ENCODE results near the gene UGDH. TPM values are rescaled to one million over a fixed set of nuclear protein-coding genes. Genes with fewer than 3 reads are reported as not detected.

The UGDH gene
- total and polyA plus RNA-seq, 5 donors, result 5.1 to 33.1 (median 21.3) TPM

GRCh38 chr4:39529534-39529933 lies 2.3 kb upstream of the UGDH start:
- DNase-seq, result no peak
- intact Hi-C loops (cut with DNase I), result loop anchor here in 3 of 4 donors (5.0 to 10.0 kb wide), 4 partner anchors 105 to 445 kb away; partner anchors contain the start of genes SMIM14 (in 2 of the 3) and PDS5A (in 1 of the 3)
- Histone ChIP-seq H3K27ac (ENCODE audit: low read length) (no peak overlapping the region), H3K9me3 (ENCODE audit: control insufficient read depth, low read length) (no peaks in the 10 kb centered on the region), H3K27me3 (ENCODE audit: control insufficient read depth, insufficient read depth) (no peaks in the 10 kb centered on the region), H3K4me1 (ENCODE audit: control insufficient read depth, insufficient read depth, low read length) (no peaks in the 10 kb centered on the region), H3K4me3 (ENCODE audit: low read length) (no peak overlapping the region)
- WGBS, result 87% methylated on average over 2 of the region's 2 CpGs
- no peak for ATAC-seq

GRCh38 chr4:39528061-39528465 lies 824 bp upstream of the UGDH start:
- H3K4me3 ChIP-seq (ENCODE audit: low read length), result peak overlapping the region; percentile 48
- no peaks in the 10 kb centered on the region for H3K9me3 ChIP-seq (ENCODE audit: control insufficient read depth, low read length)
- H3K4me1 ChIP-seq (ENCODE audit: control insufficient read depth, insufficient read depth, low read length), result no peaks in the 10 kb centered on the region
- peak overlapping the region; percentile 86 for H3K27ac ChIP-seq (ENCODE audit: low read length)
- WGBS, result 1% methylated on average over 21 of the region's 21 CpGs
- peak; percentile 60 to 83 for ATAC-seq
- DNase-seq, result peak in 1 of 3 donors; percentile 91
- no peaks in the 10 kb centered on the region for H3K27me3 ChIP-seq (ENCODE audit: control insufficient read depth, insufficient read depth)
- intact Hi-C loops (cut with DNase I), result loop anchor here in 3 of 4 donors (5.0 to 10.0 kb wide), 4 partner anchors 107 to 447 kb away; partner anchors contain the start of genes SMIM14 (in 2 of the 3) and PDS5A (in 1 of the 3)

GRCh38 chr4:39526765-39527295 lies 409 bp downstream of the UGDH start:
- DNase-seq (no peak), ATAC-seq (peak in 1 of 2 donors; percentile 71)
- peak overlapping the region; percentile 48 for H3K4me3 ChIP-seq (ENCODE audit: low read length)
- intact Hi-C loops (cut with DNase I), result loop anchor here in 3 of 4 donors (5.0 to 10.0 kb wide), 4 partner anchors 108 to 448 kb away; partner anchors contain the start of genes SMIM14 (in 2 of the 3) and PDS5A (in 1 of the 3)
- WGBS, result under 1% methylated on average over 33 of the region's 33 CpGs
- peak overlapping the region; percentile 40 for H3K27ac ChIP-seq (ENCODE audit: low read length)
- no peaks in the 10 kb centered on the region for H3K9me3 ChIP-seq (ENCODE audit: control insufficient read depth, low read length)
- H3K27me3 ChIP-seq (ENCODE audit: control insufficient read depth, insufficient read depth), result no peaks in the 10 kb centered on the region
- no peaks in the 10 kb centered on the region for H3K4me1 ChIP-seq (ENCODE audit: control insufficient read depth, insufficient read depth, low read length)

- Histone ChIP-seq H3K27me3 (ENCODE audit: control insufficient read depth, insufficient read depth) (no peaks in the 10 kb centered on the region), H3K27ac (ENCODE audit: low read length) (no peak overlapping the region), H3K4me3 (ENCODE audit: low read length) (peak overlapping the region; percentile 48), H3K9me3 (ENCODE audit: control insufficient read depth, low read length) (no peaks in the 10 kb centered on the region), H3K4me1 (ENCODE audit: control insufficient read depth, insufficient read depth, low read length) (no peaks in the 10 kb centered on the region)
- intact Hi-C loops (cut with DNase I), result loop anchor here in 3 of 4 donors (5.0 to 10.0 kb wide), 4 partner anchors 109 to 449 kb away; partner anchors contain the start of genes SMIM14 (in 2 of the 3) and PDS5A (in 1 of the 3)
- DNase-seq (no peak), ATAC-seq (no peak)
- 17% methylated on average over 9 of the region's 9 CpGs for WGBS
Observed at GRCh38 chr4:39525822-39526690, 1.2 kb downstream of the UGDH start.

GRCh38 chr4:39524161-39524957 lies 2.9 kb downstream of the UGDH start:
- intact Hi-C loops (cut with DNase I), result loop anchor here in 2 of 4 donors (10.0 kb wide), 3 partner anchors 110 to 450 kb away; partner anchors contain the start of genes PDS5A (in 1 of the 2) and SMIM14 (in 1 of the 2)
- ATAC-seq, result no peak
- 88% methylated on average over 7 of the region's 7 CpGs for WGBS
- no peaks in the 10 kb centered on the region for H3K27me3 ChIP-seq (ENCODE audit: control insufficient read depth, insufficient read depth)
- no peak overlapping the region for H3K4me3 ChIP-seq (ENCODE audit: low read length)
- H3K4me1 ChIP-seq (ENCODE audit: control insufficient read depth, insufficient read depth, low read length), result no peaks in the 10 kb centered on the region
- DNase-seq, result no peak
- no peaks in the 10 kb centered on the region for H3K9me3 ChIP-seq (ENCODE audit: control insufficient read depth, low read length)
- H3K27ac ChIP-seq (ENCODE audit: low read length), result no peak overlapping the region

GRCh38 chr4:39522068-39522467 lies 5.2 kb downstream of the UGDH start:
- no peak for ATAC-seq
- intact Hi-C loops (cut with DNase I), result loop anchor here in 2 of 4 donors (10.0 kb wide), 3 partner anchors 113 to 453 kb away; partner anchors contain the start of genes PDS5A (in 1 of the 2) and SMIM14 (in 1 of the 2)
- H3K4me1 ChIP-seq (ENCODE audit: control insufficient read depth, insufficient read depth, low read length), result no peaks in the 10 kb centered on the region
- WGBS, result 82% methylated on average over 2 of the region's 2 CpGs
- H3K9me3 ChIP-seq (ENCODE audit: control insufficient read depth, low read length), result no peaks in the 10 kb centered on the region
- no peak for DNase-seq
- H3K4me3 ChIP-seq (ENCODE audit: low read length), result no peak overlapping the region
- H3K27ac ChIP-seq (ENCODE audit: low read length), result no peak overlapping the region
- no peaks in the 10 kb centered on the region for H3K27me3 ChIP-seq (ENCODE audit: control insufficient read depth, insufficient read depth)

GRCh38 chr4:39521253-39521919 lies 5.9 kb downstream of the UGDH start:
- Histone ChIP-seq H3K9me3 (ENCODE audit: control insufficient read depth, low read length) (no peaks in the 10 kb centered on the region), H3K27ac (ENCODE audit: low read length) (no peak overlapping the region), H3K4me3 (ENCODE audit: low read length) (no peak overlapping the region), H3K27me3 (ENCODE audit: control insufficient read depth, insufficient read depth) (no peaks in the 10 kb centered on the region), H3K4me1 (ENCODE audit: control insufficient read depth, insufficient read depth, low read length) (no peaks in the 10 kb centered on the region)
- DNase-seq (no peak), ATAC-seq (no peak)
- WGBS, result 61% methylated on average over 5 of the region's 5 CpGs
- intact Hi-C loops (cut with DNase I), result loop anchor here in 2 of 4 donors (10.0 kb wide), 3 partner anchors 113 to 453 kb away; partner anchors contain the start of genes PDS5A (in 1 of the 2) and SMIM14 (in 1 of the 2)

GRCh38 chr4:39518484-39518883 lies 8.8 kb downstream of the UGDH start:
- intact Hi-C loops (cut with DNase I), result no loop called here
- H3K4me1 ChIP-seq (ENCODE audit: control insufficient read depth, insufficient read depth, low read length), result no peaks in the 10 kb centered on the region
- WGBS, result 87% methylated on average over 6 of the region's 6 CpGs
- H3K4me3 ChIP-seq (ENCODE audit: low read length), result no peak overlapping the region
- no peaks in the 10 kb centered on the region for H3K27me3 ChIP-seq (ENCODE audit: control insufficient read depth, insufficient read depth)
- ATAC-seq (no peak), DNase-seq (no peak)
- no peak overlapping the region for H3K27ac ChIP-seq (ENCODE audit: low read length)
- H3K9me3 ChIP-seq (ENCODE audit: control insufficient read depth, low read length), result no peaks in the 10 kb centered on the region

GRCh38 chr4:39516407-39516966 lies 10.8 kb downstream of the UGDH start:
- DNase-seq, result no peak
- intact Hi-C loops (cut with DNase I), result no loop called here
- Histone ChIP-seq H3K4me3 (ENCODE audit: low read length) (no peak overlapping the region), H3K9me3 (ENCODE audit: control insufficient read depth, low read length) (no peaks in the 10 kb centered on the region), H3K4me1 (ENCODE audit: control insufficient read depth, insufficient read depth, low read length) (no peaks in the 10 kb centered on the region), H3K27ac (ENCODE audit: low read length) (no peak overlapping the region), H3K27me3 (ENCODE audit: control insufficient read depth, insufficient read depth) (no peaks in the 10 kb centered on the region)
- WGBS, result 92% methylated on average over 2 of the region's 2 CpGs
- no peak for ATAC-seq

All from right cardiac atrium (tissue), 5 donors.